Measurements from ENCODE around the gene FLT3LG.

DNA sequence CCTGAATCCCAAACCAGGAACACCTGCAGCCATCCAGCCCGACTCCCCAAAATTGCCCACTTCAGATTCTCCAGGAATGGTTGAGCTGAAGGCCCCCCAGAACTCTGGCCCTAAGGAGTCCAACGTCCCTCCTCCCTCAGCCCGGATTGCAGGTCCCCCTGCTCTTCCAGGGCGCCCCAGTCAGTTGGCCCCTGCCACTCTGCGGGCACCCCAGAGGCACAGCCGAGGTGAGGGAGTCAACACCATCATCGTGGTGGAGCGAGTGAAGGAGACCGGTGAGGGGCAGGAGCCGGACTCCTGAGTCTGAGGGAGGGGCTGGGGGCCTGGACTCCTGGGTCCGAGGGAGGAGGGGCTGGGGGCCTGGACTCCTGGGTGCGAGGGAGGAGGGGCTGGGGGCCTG, 46.7 kb upstream of the FLT3LG start:
- TF ChIP-seq, protein P1, sequence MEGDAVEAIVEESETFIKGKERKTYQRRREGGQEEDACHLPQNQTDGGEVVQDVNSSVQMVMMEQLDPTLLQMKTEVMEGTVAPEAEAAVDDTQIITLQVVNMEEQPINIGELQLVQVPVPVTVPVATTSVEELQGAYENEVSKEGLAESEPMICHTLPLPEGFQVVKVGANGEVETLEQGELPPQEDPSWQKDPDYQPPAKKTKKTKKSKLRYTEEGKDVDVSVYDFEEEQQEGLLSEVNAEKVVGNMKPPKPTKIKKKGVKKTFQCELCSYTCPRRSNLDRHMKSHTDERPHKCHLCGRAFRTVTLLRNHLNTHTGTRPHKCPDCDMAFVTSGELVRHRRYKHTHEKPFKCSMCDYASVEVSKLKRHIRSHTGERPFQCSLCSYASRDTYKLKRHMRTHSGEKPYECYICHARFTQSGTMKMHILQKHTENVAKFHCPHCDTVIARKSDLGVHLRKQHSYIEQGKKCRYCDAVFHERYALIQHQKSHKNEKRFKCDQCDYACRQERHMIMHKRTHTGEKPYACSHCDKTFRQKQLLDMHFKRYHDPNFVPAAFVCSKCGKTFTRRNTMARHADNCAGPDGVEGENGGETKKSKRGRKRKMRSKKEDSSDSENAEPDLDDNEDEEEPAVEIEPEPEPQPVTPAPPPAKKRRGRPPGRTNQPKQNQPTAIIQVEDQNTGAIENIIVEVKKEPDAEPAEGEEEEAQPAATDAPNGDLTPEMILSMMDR (IDR thresholded peaks at IDR 0.05): no peak
- no peak for TF ChIP-seq POLR2AphosphoS5 (IDR thresholded peaks at IDR 0.05)

Data from sigmoid colon (tissue), 4 donors.